ENCODE results near the gene ATP8B1. TPM values are rescaled to one million over a fixed set of nuclear protein-coding genes. Genes with fewer than 3 reads are reported as not detected.

The ATP8B1 gene
- total and polyA plus RNA-seq, 7 donors: 8.1 to 94.1 (median 18.0) TPM

DNA sequence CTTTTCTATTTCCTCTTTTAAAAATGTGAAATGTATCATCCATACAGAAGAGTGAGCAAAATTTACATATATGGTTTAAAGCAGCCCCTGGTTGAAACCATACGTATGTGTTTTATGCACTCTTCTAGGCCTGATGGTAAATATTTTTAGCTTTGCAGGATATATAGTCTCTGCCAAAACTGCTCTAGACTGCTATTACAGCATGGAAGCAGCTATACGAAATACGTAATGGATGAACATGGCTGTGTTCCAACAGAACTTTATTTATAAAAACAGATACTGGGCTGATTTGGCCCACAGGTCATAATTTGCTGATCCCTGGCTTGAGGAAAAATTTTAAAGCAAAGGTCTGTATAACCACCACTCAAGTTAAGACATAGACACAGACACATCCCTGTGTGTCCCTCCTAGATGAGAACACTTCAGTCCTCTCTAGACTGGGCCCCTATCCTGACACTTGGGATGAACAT lies 42.5 kb upstream of the ATP8B1 start:
- no peak overlapping the region for H3K4me3 ChIP-seq
- DNase-seq: no peak
- no peaks in the 10 kb centered on the region for H3K9me3 ChIP-seq
- TF ChIP-seq POLR2A (IDR thresholded peaks at IDR 0.05): no peak
- TF ChIP-seq, protein P1, sequence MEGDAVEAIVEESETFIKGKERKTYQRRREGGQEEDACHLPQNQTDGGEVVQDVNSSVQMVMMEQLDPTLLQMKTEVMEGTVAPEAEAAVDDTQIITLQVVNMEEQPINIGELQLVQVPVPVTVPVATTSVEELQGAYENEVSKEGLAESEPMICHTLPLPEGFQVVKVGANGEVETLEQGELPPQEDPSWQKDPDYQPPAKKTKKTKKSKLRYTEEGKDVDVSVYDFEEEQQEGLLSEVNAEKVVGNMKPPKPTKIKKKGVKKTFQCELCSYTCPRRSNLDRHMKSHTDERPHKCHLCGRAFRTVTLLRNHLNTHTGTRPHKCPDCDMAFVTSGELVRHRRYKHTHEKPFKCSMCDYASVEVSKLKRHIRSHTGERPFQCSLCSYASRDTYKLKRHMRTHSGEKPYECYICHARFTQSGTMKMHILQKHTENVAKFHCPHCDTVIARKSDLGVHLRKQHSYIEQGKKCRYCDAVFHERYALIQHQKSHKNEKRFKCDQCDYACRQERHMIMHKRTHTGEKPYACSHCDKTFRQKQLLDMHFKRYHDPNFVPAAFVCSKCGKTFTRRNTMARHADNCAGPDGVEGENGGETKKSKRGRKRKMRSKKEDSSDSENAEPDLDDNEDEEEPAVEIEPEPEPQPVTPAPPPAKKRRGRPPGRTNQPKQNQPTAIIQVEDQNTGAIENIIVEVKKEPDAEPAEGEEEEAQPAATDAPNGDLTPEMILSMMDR (IDR thresholded peaks at IDR 0.05): no peak
- TF ChIP-seq POLR2AphosphoS5 (IDR thresholded peaks at IDR 0.05): no peak
- no peak for TF ChIP-seq EP300 (IDR thresholded peaks at IDR 0.05)
- H3K36me3 ChIP-seq: no peaks in the 10 kb centered on the region
- H3K4me1 ChIP-seq: no peaks in the 10 kb centered on the region
- intact Hi-C loops (cut with DNase I): no loop called here
- H3K27ac ChIP-seq: no peak overlapping the region
- 78 to 93% methylated on average over 3 of the region's 3 CpGs for WGBS, 2 donors
- no peaks in the 10 kb centered on the region for H3K27me3 ChIP-seq

DNA sequence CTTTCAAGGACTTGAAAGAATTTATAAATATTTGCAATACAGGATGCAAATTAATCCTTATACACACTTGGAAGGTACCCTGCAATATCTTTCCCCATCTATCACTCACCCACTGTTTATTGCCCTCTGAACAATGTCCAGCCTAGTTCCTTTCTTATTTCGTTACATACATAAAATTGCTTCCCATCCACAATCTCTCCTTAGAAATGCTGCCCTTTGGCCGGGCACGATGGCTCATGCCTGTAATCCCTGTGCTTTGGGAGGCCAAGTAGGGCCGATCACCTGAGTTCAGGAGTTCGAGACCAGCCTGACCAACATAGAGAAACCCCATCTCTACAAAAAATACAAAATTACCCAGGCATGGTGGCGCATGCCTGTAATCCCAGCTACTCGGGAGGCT lies 41.2 kb upstream of the ATP8B1 start:
- Histone ChIP-seq H3K4me1 (no peaks in the 10 kb centered on the region), H3K27ac (no peak overlapping the region), H3K27me3 (no peaks in the 10 kb centered on the region), H3K9me3 (no peaks in the 10 kb centered on the region), H3K36me3 (no peaks in the 10 kb centered on the region), H3K4me3 (no peak overlapping the region)
- WGBS, 2 donors: 49 to 80% methylated on average over 7 of the region's 7 CpGs
- no peak for DNase-seq
- TF ChIP-seq EP300 (IDR thresholded peaks at IDR 0.05) (no peak), POLR2A (IDR thresholded peaks at IDR 0.05) (no peak), POLR2AphosphoS5 (IDR thresholded peaks at IDR 0.05) (no peak)
- TF ChIP-seq, protein P1 (IDR thresholded peaks at IDR 0.05): no peak
- intact Hi-C loops (cut with DNase I): no loop called here

DNA sequence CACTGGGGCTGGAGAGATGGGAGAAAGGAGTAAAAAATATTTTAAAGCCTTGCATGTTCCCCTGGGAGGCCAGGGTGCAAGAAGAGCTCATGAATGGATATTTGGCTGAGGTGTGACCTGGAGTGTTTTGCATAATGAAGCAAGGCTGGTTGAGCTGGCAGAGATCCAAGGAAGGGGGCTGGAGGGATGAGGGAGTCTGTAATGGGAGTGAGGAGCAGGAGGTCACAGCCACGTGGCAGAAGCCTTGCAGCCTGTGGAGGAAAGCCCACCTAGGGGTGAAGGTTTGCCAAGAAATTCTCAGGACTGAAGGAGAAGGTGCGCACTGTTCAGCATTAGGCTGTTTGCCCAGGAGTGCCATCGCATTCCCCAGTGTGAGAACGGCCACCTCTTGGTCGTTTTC lies 40.3 kb upstream of the ATP8B1 start:
- TF ChIP-seq EP300 (IDR thresholded peaks at IDR 0.05) (no peak), POLR2AphosphoS5 (IDR thresholded peaks at IDR 0.05) (no peak), POLR2A (IDR thresholded peaks at IDR 0.05) (no peak)
- TF ChIP-seq, protein P1 (IDR thresholded peaks at IDR 0.05): no peak
- no peaks in the 10 kb centered on the region for H3K27me3 ChIP-seq
- intact Hi-C loops (cut with DNase I): no loop called here
- no peak for DNase-seq
- H3K9me3 ChIP-seq: no peaks in the 10 kb centered on the region
- WGBS, 2 donors: 75 to 88% methylated on average over 5 of the region's 5 CpGs
- no peak overlapping the region for H3K4me3 ChIP-seq
- H3K27ac ChIP-seq: no peak overlapping the region
- no peaks in the 10 kb centered on the region for H3K4me1 ChIP-seq
- H3K36me3 ChIP-seq: no peaks in the 10 kb centered on the region

DNA sequence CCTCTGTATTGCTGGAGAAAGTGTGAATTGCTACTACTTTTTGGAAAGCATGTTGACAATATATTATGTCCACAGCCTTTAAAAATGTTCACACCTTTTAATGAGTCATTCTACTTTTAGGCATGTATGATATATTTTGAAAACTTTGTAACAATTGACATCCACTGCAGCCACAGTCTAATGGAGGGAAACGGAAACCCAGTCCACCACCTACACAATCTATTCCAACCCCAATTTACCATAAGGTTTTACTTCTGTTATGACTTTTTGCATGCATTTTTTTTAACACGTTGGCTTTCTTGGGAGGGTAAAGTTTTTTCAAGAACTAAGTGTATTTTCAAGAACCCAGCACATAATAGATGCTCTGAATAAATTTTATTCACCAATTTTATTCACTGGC lies 38.5 kb upstream of the ATP8B1 start:
- no peaks in the 10 kb centered on the region for H3K27me3 ChIP-seq
- no peak for DNase-seq
- H3K4me1 ChIP-seq: no peaks in the 10 kb centered on the region
- intact Hi-C loops (cut with DNase I): no loop called here
- 73 to 82% methylated on average over 2 of the region's 2 CpGs for WGBS, 2 donors
- no peak overlapping the region for H3K27ac ChIP-seq
- no peaks in the 10 kb centered on the region for H3K9me3 ChIP-seq
- H3K4me3 ChIP-seq: no peak overlapping the region
- TF ChIP-seq, protein P1 (IDR thresholded peaks at IDR 0.05): no peak
- TF ChIP-seq POLR2A (IDR thresholded peaks at IDR 0.05) (no peak), EP300 (IDR thresholded peaks at IDR 0.05) (no peak), POLR2AphosphoS5 (IDR thresholded peaks at IDR 0.05) (no peak)
- no peaks in the 10 kb centered on the region for H3K36me3 ChIP-seq

DNA sequence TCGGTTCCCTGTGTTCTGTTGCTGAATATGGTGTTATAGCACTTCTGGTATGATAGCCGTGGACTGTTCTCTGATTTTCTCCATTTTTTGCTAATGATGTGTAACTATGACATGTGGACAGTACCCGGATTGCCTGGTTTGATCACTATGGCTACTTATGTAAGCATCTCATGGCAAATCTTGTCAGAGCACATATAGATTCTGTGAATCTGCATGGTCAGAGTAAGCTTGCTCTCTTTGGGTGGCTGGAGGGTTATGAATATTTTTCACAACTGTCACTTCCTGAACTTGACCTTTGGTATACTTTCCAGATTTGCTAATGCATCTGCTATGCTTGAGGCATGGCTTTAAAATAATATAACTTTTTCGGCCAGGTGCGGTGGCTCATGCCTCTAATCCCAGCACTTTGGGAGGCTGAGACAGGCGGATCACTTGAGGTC lies 36.8 kb upstream of the ATP8B1 start:
- Histone ChIP-seq H3K4me3 (no peak overlapping the region), H3K4me1 (no peaks in the 10 kb centered on the region), H3K27me3 (no peaks in the 10 kb centered on the region), H3K27ac (no peak overlapping the region), H3K36me3 (no peaks in the 10 kb centered on the region), H3K9me3 (no peaks in the 10 kb centered on the region)
- intact Hi-C loops (cut with DNase I): no loop called here
- 84 to 89% methylated on average over 6 of the region's 6 CpGs for WGBS, 2 donors
- TF ChIP-seq EP300 (IDR thresholded peaks at IDR 0.05): no peak
- TF ChIP-seq POLR2AphosphoS5 (IDR thresholded peaks at IDR 0.05): no peak
- TF ChIP-seq, protein P1 (IDR thresholded peaks at IDR 0.05): no peak
- no peak for TF ChIP-seq POLR2A (IDR thresholded peaks at IDR 0.05)
- DNase-seq: no peak
